ENCODE data around the gene DPP6.

GRCh38 chr7:154564676-154565075 is 512.5 kb downstream of the DPP6 start:
- TF ChIP-seq EP300 (IDR thresholded peaks at IDR 0.05): no peak
- TF ChIP-seq CTCF (IDR thresholded peaks at IDR 0.05): no peak
